ENCODE measurements around the gene CEP57.

GRCh38 chr11:95845167-95845566, 54.9 kb downstream of the CEP57 start:
- TF ChIP-seq CTCF (conservative IDR thresholded peaks at IDR 0.05), result no peak
- no peak for TF ChIP-seq ZFX (IDR thresholded peaks at IDR 0.05)
